Adrenal gland (tissue), 12 donors: ENCODE data around the gene NXPE4. TPM values are rescaled to one million over a fixed set of nuclear protein-coding genes. Genes with fewer than 3 reads are reported as not detected.

Experiments used
- DNase-seq, 7 donors: peaks; one replicate each; pipeline ENCODE4 v3.0.0-alpha.2; 2019 to 2020
- H3K27ac ChIP-seq, 5 donors: fragments of 200-600 bp; sonication (generic) in 4 of 5; 1 replicate in 3 of 5; 2 replicates in 2 of 5; pipeline versions ENCODE4 v1.5.1 to v1.8.0; 2016 to 2020; ENCODE audit warnings: mild to moderate bottlenecking in 1 of 5
- H3K27me3 ChIP-seq: fragments of 200-600 bp; 2 replicates; pipeline ENCODE4 v1.8.0; 2021
- H3K36me3 ChIP-seq, 2 donors: fragments of 200-600 bp; replicated peaks in 1 of 2; 1 replicate in 1 of 2; 2 replicates in 1 of 2; pipeline versions ENCODE4 v1.5.1 to v1.8.0; 2018 to 2022
- H3K4me1 ChIP-seq, 2 donors: fragments of 200-600 bp; replicated peaks in 1 of 2; 1 replicate in 1 of 2; 2 replicates in 1 of 2; pipeline versions ENCODE4 v1.5.1 to v1.8.0; 2018 to 2021
- H3K4me3 ChIP-seq, 4 donors: fragments of 200-600 bp; sonication (generic) in 3 of 4; one replicate each; pipeline ENCODE4 v1.5.1; 2016 to 2018
- H3K9me3 ChIP-seq, 3 donors: fragments of 200-600 bp; sonication (generic) in 1 of 3; replicated peaks in 1 of 3; 1 replicate in 2 of 3; 2 replicates in 1 of 3; pipeline versions ENCODE4 v1.5.1 to v1.8.0; 2016 to 2021
- CTCF ChIP-seq, 6 experiments: fragments of 450-650 bp in 4 of 6; fragments of 200-600 bp in 2 of 6; sonication (generic) in 1 of 6; IDR thresholded peaks; 1 replicate in 5 of 6; 2 replicates in 1 of 6; pipeline versions ENCODE4 v1.5.1 to v1.8.0; 2016 to 2021; ENCODE audit warnings: antibody characterized with exemption in 6 of 6, mild to moderate bottlenecking in 2 of 6, moderate library complexity in 1 of 6
- POLR2A ChIP-seq, 2 donors: fragments of 450-650 bp; IDR thresholded peaks; one replicate each; pipeline ENCODE4 v1.6.1; 2017; ENCODE audit warnings: antibody characterized with exemption in 2 of 2, mild to moderate bottlenecking in 2 of 2, moderate library complexity in 1 of 2
- WGBS, 4 donors: extraction: QIAGEN DNeasy Blood & Tissue Kit in 2 of 4; methylation state at CpG; one replicate each; pipeline versions ENCODE4 v1.1.5 to v1.1.7; 2013 to 2017; 5-methylcytosine and 5-hydroxymethylcytosine counted together
- intact Hi-C, 2 donors: fragments of 100-400 bp; cut with DNase I; formaldehyde crosslinking; loops; one replicate each; pipeline versions ENCODE4 v1.14.1 to v1.15.0; 2022 to 2023
- polyA plus RNA-seq, 3 donors: library from polyadenylated mRNA; stranded (reverse); fragments of 200-250 nt in 2 of 3; fragments of 350-450 nt in 1 of 3; fragmentation: Illumina TruSeq in 1 of 3; extraction: RNeasy Lipid Tissue Mini Kit (QIAGEN cat#74804) in 1 of 3; gene quantifications; one replicate each; pipeline ENCODE4 v1.2.3, GENCODE V29; 2013 to 2014
- total RNA-seq, 9 donors: library from RNA; depleted of rRNA in 4 of 9; stranded (reverse); fragments of >200 nt in 4 of 9; fragments of 120-200 nt in 1 of 9; fragmentation: NEBNext Ultra II Directional in 1 of 9; extraction: Animal tissue kit (Norgen Biotek cat#: 25700) in 1 of 9; gene quantifications; one replicate each; pipeline versions ENCODE4 v1.1.0 to v1.2.4, GENCODE V29; 2013 to 2023
- donor health status: healthy with polysubstance abuse.
- donor health status: Bipolar disorder and iron deficiency.
- donor health status: DM: yes; HTN: yes; CAD: no.
- donor health status: DM: no; HTN: no; CAD: no.
- donor health status: DM: no; HTN: no; CAD: no.
- donor health status: DM: yes; HTN: yes; CAD: no.

Gene NXPE4
- total and polyA plus RNA-seq, 12 donors = not detected

GRCh38 chr11:114619659-114620173 is 24.1 kb upstream of the NXPE4 start:
- no peaks in the 10 kb centered on the region for H3K27me3 ChIP-seq
- WGBS, 4 donors = 69 to 84% (median 81%) methylated on average over 10 of the region's 10 CpGs
- TF ChIP-seq POLR2A (IDR thresholded peaks at IDR 0.05) = no peak
- TF ChIP-seq CTCF (IDR thresholded peaks at IDR 0.05) = no peak

GRCh38 chr11:114618139-114618538 is 22.6 kb upstream of the NXPE4 start:
- Histone ChIP-seq H3K36me3 (no peaks in the 10 kb centered on the region), H3K27me3 (no peaks in the 10 kb centered on the region), H3K4me3 (no peak overlapping the region), H3K27ac (no peak overlapping the region), H3K4me1 (no peaks in the 10 kb centered on the region), H3K9me3 (no peaks in the 10 kb centered on the region)
- DNase-seq = no peak
- TF ChIP-seq CTCF (IDR thresholded peaks at IDR 0.05) = no peak
- no peak for TF ChIP-seq POLR2A (IDR thresholded peaks at IDR 0.05)
- intact Hi-C loops = no loop called here
- WGBS, 4 donors = 90 to 96% (median 92%) methylated on average over 5 of the region's 5 CpGs

More at GRCh38 chr11:114619659-114620173, 24.1 kb upstream of the NXPE4 start:
- Histone ChIP-seq H3K4me3 (no peak overlapping the region), H3K27ac (no peak overlapping the region), H3K4me1 (no peaks in the 10 kb centered on the region), H3K36me3 (no peaks in the 10 kb centered on the region), H3K9me3 (no peaks in the 10 kb centered on the region)
- intact Hi-C loops = no loop called here
- no peak for DNase-seq

- H3K27ac ChIP-seq = no peak overlapping the region
- H3K36me3 ChIP-seq = no peaks in the 10 kb centered on the region
- TF ChIP-seq POLR2A (IDR thresholded peaks at IDR 0.05) = no peak
- no peak for TF ChIP-seq CTCF (IDR thresholded peaks at IDR 0.05)
- H3K27me3 ChIP-seq = no peaks in the 10 kb centered on the region
- 86 to 91% (median 89%) methylated on average over 28 to 29 of the region's 29 CpGs for WGBS, 4 donors
- H3K4me1 ChIP-seq = no peaks in the 10 kb centered on the region
- no peak overlapping the region for H3K4me3 ChIP-seq
- no peak for DNase-seq
- H3K9me3 ChIP-seq = no peaks in the 10 kb centered on the region
- intact Hi-C loops = no loop called here
Measured at GRCh38 chr11:114617157-114618124, 21.9 kb upstream of the NXPE4 start.

- Histone ChIP-seq H3K4me1 (no peaks in the 10 kb centered on the region), H3K4me3 (no peak overlapping the region), H3K27ac (no peak overlapping the region), H3K27me3 (no peaks in the 10 kb centered on the region), H3K9me3 (no peaks in the 10 kb centered on the region), H3K36me3 (no peaks in the 10 kb centered on the region)
- intact Hi-C loops = no loop called here
- 79 to 91% (median 89%) methylated on average over 8 of the region's 8 CpGs for WGBS, 4 donors
- no peak for TF ChIP-seq CTCF (IDR thresholded peaks at IDR 0.05)
- TF ChIP-seq POLR2A (IDR thresholded peaks at IDR 0.05) = no peak
- no peak for DNase-seq
Measured at GRCh38 chr11:114616516-114616915, 20.9 kb upstream of the NXPE4 start.
